ENCODE data around the gene SPATA31A3.
"Not testable (repeated sequence)": the region's sequence is repeated elsewhere in the genome, so short reads cannot be mapped to it uniquely, and the experiment has no call there.

The SPATA31A3 gene

DNA sequence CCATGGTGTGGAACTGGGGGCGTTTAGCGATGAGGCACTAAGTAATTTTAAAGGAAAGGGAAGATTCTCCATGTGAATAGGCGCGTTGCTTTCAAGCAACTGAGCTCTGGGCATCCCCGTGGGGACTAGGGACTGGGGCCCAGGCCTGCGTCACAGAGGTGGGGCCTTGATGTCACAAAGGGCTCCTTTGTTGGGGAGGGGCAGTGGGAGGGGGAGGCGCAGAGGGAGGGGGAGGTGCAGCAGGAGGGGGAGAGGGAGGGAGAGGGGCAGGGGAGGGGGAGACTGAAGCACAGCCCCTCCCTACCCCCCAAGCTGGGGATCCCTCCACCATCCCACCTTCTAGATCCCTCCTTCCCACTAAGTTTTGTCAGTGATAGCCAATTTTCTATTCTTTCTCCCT lies at the start of gene SPATA31A3:
Gene SPATA31A3, minus strand, starts transcription at position 101 of the 400 bp plus-strand sequence. Its CDS starts 29 bp downstream, at position 72.
- DNase-seq = not testable (repeated sequence)

DNA sequence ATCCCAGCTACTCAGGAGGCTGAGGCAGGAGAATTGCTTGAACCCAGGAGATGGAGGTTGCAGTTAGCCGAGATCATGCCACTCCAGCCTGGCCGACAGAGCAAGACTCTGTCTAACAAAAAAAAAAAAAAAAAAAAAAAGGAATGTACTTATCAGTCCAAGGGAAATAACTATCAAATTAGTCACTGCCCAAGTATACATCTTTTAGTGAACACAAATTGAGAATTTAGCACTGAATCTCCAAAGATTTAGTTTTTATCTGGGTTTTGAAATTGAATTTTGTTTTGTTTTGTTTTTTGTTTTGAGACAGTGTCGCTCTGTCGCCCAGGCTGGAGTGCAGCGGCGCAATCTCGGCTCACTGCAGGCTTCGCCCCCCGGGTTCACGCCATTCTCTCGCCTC lies 39.8 kb downstream of the SPATA31A3 start:
- DNase-seq = not testable (repeated sequence)

- not testable (repeated sequence) for DNase-seq
Measured at GRCh38 chr9:66942400-66943155, 49.8 kb downstream of the SPATA31A3 start.

DNA sequence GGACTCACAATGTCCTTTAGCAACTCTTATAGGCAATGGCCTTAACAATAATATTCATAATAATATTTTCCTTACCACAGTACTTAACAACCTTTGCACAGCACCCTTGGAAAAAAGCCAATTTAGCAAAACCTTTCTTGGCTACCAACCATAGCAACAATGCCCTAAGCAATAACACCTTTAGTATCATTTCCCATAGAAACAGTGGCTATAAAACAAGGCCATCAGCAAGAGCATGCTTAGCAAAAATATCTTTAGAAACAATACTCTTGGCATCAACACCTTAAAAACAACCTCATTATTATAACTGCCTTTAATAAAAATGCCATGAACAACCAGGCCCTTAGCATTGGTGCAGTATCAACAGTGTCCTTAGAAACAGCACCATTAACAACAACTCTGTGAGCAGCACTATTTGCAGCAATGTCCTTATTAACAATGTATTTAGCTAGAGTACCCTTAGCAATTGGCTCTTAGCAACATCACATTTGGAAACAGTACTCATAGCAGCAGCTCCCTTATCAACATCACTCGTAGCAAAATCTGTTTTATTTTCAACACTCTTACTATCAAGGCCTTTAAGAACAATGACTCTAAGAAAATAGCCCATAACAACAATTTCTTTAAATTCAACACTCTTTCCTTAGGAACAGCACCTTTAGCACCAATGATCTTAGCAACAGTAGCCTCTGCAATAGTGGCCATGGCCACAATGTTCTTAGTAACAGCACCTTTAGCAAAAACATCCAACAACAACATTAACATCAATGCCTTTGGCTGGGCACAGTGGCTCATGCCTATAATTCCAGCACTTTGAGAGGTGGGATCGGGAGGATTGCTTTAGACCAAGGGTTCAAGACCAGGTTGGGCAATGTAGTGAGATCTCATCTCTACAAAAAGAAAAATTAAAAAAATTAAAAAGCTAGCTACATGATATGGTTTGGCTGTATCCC lies 52.2 kb downstream of the SPATA31A3 start:
- DNase-seq = not testable (repeated sequence)

DNA sequence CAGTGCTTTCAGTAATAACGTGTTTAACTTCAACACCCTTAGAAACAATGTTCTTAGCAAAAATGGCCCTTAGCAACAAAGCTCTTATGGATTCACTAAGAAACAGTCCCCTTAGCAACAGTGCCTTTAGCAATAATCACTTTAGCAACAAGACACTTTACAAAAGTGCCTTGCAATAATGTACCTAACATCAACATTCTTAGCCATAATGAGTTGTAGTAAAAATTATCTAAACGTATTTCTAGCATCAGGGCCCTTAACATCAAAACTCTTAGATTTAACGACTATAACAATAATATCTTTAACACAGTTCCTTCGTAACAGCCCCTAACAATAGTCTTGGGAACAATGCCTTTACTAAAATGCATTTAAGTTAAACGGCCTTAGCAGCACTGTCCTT lies 54.0 kb downstream of the SPATA31A3 start:
- not testable (repeated sequence) for DNase-seq

- DNase-seq = not testable (repeated sequence)
Measured at GRCh38 chr9:66937662-66938061, 54.7 kb downstream of the SPATA31A3 start.

Data from CD4-positive, alpha-beta T cell treated with Interleukin-1 beta for 1 hour (primary cell).